GM21447 (cell line): Measurements from ENCODE around the gene B4GALNT3.

Experiments used
- ATAC-seq: cut with Tn5 transposase; IDR thresholded peaks from one replicate; pipeline ENCODE4 v1.9.1; 2021; ENCODE audit not compliant: unreplicated experiment

Gene B4GALNT3

GRCh38 chr12:467591-467990 lies 7.9 kb downstream of the B4GALNT3 start:
- ATAC-seq: no peak

- no peak for ATAC-seq
These were observed 9.1 kb downstream of the B4GALNT3 start for GRCh38 chr12:468671-469389.

- ATAC-seq: no peak
These were observed 10.4 kb downstream of the B4GALNT3 start for GRCh38 chr12:470133-470532.

- ATAC-seq: no peak
These were observed 13.5 kb downstream of the B4GALNT3 start for GRCh38 chr12:473198-473597.

- no peak for ATAC-seq
These were observed 14.3 kb downstream of the B4GALNT3 start for GRCh38 chr12:473863-474577.

GRCh38 chr12:475286-475685 lies 15.5 kb downstream of the B4GALNT3 start:
- ATAC-seq: no peak

- no peak for ATAC-seq
These were observed 19.4 kb downstream of the B4GALNT3 start for GRCh38 chr12:479161-479560.

- ATAC-seq: no peak
These were observed 21.4 kb downstream of the B4GALNT3 start for GRCh38 chr12:480831-481816.

- no peak for ATAC-seq
These were observed 22.3 kb downstream of the B4GALNT3 start for GRCh38 chr12:482061-482460.

GRCh38 chr12:484096-484495 lies 24.4 kb downstream of the B4GALNT3 start:
- no peak for ATAC-seq

- no peak for ATAC-seq
These were observed 30.5 kb downstream of the B4GALNT3 start for GRCh38 chr12:490260-490659.

GRCh38 chr12:495466-495865 lies 35.7 kb downstream of the B4GALNT3 start:
- ATAC-seq: no peak

- no peak for ATAC-seq
These were observed 37.0 kb downstream of the B4GALNT3 start for GRCh38 chr12:496736-497135.

- ATAC-seq: no peak
These were observed 37.9 kb downstream of the B4GALNT3 start for GRCh38 chr12:497501-498160.

- ATAC-seq: no peak
These were observed 40.2 kb downstream of the B4GALNT3 start for GRCh38 chr12:499837-500458.

GRCh38 chr12:501722-502447 lies 42.1 kb downstream of the B4GALNT3 start:
- ATAC-seq: no peak

GRCh38 chr12:503111-503761 lies 43.5 kb downstream of the B4GALNT3 start:
- no peak for ATAC-seq

GRCh38 chr12:505221-505620 lies 45.5 kb downstream of the B4GALNT3 start:
- ATAC-seq: no peak

- ATAC-seq: no peak
These were observed 47.7 kb downstream of the B4GALNT3 start for GRCh38 chr12:507391-507796.
